OCI-LY7 (cell line): ENCODE data around the gene ROR2. TPM values are rescaled to one million over a fixed set of nuclear protein-coding genes. Genes with fewer than 3 reads are reported as not detected.

Source experiments
- BruUV-seq: library from RNA; stranded (reverse); fragments of 400-500 nt; replicated peaks from 2 replicates; lab custom pipeline; 2021; lab: Mats Ljungman, UMichigan
- CTCF ChIA-PET: fragments of 300-600 bp; sonication (Branson Sonifier 250); formaldehyde crosslinking; loops from one replicate; lab custom pipeline; 2022; ENCODE audit warnings: antibody characterized with exemption; ENCODE audit not compliant: unreplicated experiment; lab: Charles Lee
- POLR2A ChIA-PET: fragments of 300-600 bp; sonication (Branson Sonifier 250); formaldehyde crosslinking; loops from one replicate; lab custom pipeline; 2022; ENCODE audit warnings: antibody characterized with exemption; lab: Charles Lee
- DNase-seq: peaks from one replicate; pipeline ENCODE4 v3.0.0-alpha.2; 2015; ENCODE audit warnings: low spot score
- H2AFZ ChIP-seq: fragments of 200-600 bp; sonication (generic), shearing (Covaris generic); 2 replicates; pipeline ENCODE4 v1.6.1; 2014; ENCODE audit warnings: mild to moderate bottlenecking, antibody characterized with exemption, low read length, moderate library complexity
- H3K27ac ChIP-seq: fragments of 200-600 bp; sonication (generic); 2 replicates; pipeline ENCODE4 v1.5.1; 2014; ENCODE audit warnings: mixed run types, low read depth, mild to moderate bottlenecking, moderate library complexity, low read length, inconsistent platforms; ENCODE audit not compliant: poor library complexity, severe bottlenecking
- H3K36me3 ChIP-seq: fragments of 200-600 bp; sonication (generic); 2 replicates; pipeline ENCODE4 v1.6.1; 2014; ENCODE audit warnings: mild to moderate bottlenecking, antibody characterized with exemption, low read length, moderate library complexity, mixed read lengths; ENCODE audit not compliant: insufficient read depth
- H3K4me1 ChIP-seq: fragments of 200-600 bp; sonication (generic); 2 replicates; pipeline ENCODE4 v1.5.1; 2014; ENCODE audit warnings: mild to moderate bottlenecking, low read length; ENCODE audit not compliant: insufficient read depth, poor library complexity, severe bottlenecking
- H3K4me2 ChIP-seq: fragments of 200-600 bp; sonication (generic); 2 replicates; pipeline ENCODE4 v1.6.1; 2014; ENCODE audit warnings: mild to moderate bottlenecking, low read length
- H3K4me3 ChIP-seq: fragments of 200-600 bp; sonication (generic); 2 replicates; pipeline ENCODE4 v1.5.1; 2014; ENCODE audit warnings: mild to moderate bottlenecking, low read depth, low read length; ENCODE audit not compliant: poor library complexity, severe bottlenecking
- H3K79me2 ChIP-seq: fragments of 200-600 bp; sonication (generic); 2 replicates; pipeline ENCODE4 v1.6.1; 2016; ENCODE audit warnings: low read depth, mild to moderate bottlenecking, low read length, moderate library complexity, mixed read lengths; ENCODE audit not compliant: insufficient read depth
- H3K9me2 ChIP-seq: fragments of 200-600 bp; sonication (generic); 2 replicates; pipeline ENCODE4 v1.6.1; 2016; ENCODE audit warnings: mild to moderate bottlenecking, low read length, mixed read lengths; ENCODE audit not compliant: insufficient read depth
- H3K9me3 ChIP-seq: fragments of 200-600 bp; sonication (generic); 2 replicates; pipeline ENCODE4 v1.6.1; 2014; ENCODE audit warnings: mild to moderate bottlenecking, mixed run types, low read length, mixed read lengths
- H4K20me1 ChIP-seq: fragments of 200-600 bp; sonication (generic); 2 replicates; pipeline ENCODE4 v1.6.1; 2014; ENCODE audit warnings: mild to moderate bottlenecking, antibody characterized with exemption, low read length, moderate library complexity, mixed read lengths; ENCODE audit not compliant: insufficient read depth
- EZH2phosphoT487 ChIP-seq: fragments of 200-600 bp; sonication (generic); IDR thresholded peaks from 2 replicates; pipeline ENCODE4 v1.6.1; 2018; ENCODE audit warnings: low read depth, borderline replicate concordance, mild to moderate bottlenecking, mixed run types, antibody characterized with exemption, low read length, moderate library complexity, mixed read lengths
- intact Hi-C: fragments of 100-400 bp; cut with micrococcal nuclease; formaldehyde crosslinking; loops from one replicate; pipeline ENCODE4 v1.10.0; 2022; ENCODE audit not compliant: unreplicated experiment
- total RNA-seq, 2 experiments: library from RNA; depleted of rRNA in 1 of 2; stranded (reverse); fragments of >200 nt in 1 of 2; shearing (Covaris generic) in 1 of 2; gene quantifications; 2 replicates each; pipeline ENCODE4 v1.2.3, GENCODE V29; 2014 to 2022
- TF ChIP-seq, protein P1 (sequence below): fragments of 200-600 bp; sonication (generic); conservative IDR thresholded peaks from 2 replicates; pipeline ENCODE4 v1.5.1; 2014; ENCODE audit warnings: mild to moderate bottlenecking, antibody characterized with exemption, low read length, moderate library complexity, mixed read lengths

The ROR2 gene
- total RNA-seq, 2 experiments from 2014 or later: 0.10 to 0.19 TPM

DNA sequence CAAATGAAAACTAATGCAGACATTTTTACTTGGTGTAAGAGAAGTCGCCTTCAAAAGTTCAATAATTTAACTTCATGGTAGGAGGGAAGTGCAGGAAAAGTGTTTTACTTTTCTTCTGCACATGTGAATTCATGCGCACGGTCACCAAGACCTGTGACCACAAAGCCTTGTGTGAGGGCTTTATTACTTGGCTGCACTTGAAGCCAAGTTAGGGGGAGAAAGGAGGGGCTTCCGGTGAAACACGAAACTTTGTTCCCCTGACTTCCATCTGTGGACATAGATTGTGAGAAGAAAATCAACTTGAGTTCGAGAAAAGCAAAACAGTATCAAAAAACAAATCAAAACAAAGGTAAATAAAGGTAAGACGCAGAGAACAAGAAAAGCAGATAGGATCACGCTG lies 239.9 kb downstream of the ROR2 start:
- ChIA-PET CTCF (no interaction called here), POLR2A (no interaction called here)
- H3K9me3 ChIP-seq: peaks cover 10% of the 10 kb centered on the region
- H4K20me1 ChIP-seq: no peaks in the 10 kb centered on the region
- H3K4me1 ChIP-seq: peaks cover 23% of the 10 kb centered on the region
- no peaks in the 10 kb centered on the region for H3K9me2 ChIP-seq
- intact Hi-C loops: no loop called here
- BruUV-seq: no TSS peak
- no peaks in the 10 kb centered on the region for H3K79me2 ChIP-seq
- no peak for DNase-seq
- no peak overlapping the region for H3K4me3 ChIP-seq
- H3K36me3 ChIP-seq: no peaks in the 10 kb centered on the region
- H3K27ac ChIP-seq: no peak overlapping the region
- H2AFZ ChIP-seq: peak overlapping the region; percentile 0; the same call in 1 of the 2 replicates
- TF ChIP-seq EZH2phosphoT487: no peak
- TF ChIP-seq, protein P1, sequence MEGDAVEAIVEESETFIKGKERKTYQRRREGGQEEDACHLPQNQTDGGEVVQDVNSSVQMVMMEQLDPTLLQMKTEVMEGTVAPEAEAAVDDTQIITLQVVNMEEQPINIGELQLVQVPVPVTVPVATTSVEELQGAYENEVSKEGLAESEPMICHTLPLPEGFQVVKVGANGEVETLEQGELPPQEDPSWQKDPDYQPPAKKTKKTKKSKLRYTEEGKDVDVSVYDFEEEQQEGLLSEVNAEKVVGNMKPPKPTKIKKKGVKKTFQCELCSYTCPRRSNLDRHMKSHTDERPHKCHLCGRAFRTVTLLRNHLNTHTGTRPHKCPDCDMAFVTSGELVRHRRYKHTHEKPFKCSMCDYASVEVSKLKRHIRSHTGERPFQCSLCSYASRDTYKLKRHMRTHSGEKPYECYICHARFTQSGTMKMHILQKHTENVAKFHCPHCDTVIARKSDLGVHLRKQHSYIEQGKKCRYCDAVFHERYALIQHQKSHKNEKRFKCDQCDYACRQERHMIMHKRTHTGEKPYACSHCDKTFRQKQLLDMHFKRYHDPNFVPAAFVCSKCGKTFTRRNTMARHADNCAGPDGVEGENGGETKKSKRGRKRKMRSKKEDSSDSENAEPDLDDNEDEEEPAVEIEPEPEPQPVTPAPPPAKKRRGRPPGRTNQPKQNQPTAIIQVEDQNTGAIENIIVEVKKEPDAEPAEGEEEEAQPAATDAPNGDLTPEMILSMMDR: no peak
- no peak overlapping the region for H3K4me2 ChIP-seq

DNA sequence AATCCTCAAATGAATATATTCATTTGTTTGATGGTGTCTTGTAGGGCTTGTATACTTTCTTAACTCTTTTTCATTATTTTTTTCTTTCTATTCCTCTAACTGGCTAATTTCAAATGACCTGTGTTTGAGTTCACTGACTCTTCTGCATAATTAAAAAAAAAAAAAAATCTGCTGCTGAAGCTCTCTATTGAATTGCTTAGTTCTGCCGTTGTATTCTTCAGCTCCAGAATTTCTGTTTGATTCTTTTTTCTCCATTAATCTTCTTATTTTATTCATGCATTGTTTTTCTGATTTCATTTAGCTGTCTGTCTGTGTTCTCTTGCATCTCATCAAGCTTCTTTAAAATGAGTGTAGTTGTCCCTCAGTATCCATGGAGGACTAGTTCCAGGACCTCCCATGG lies 244.6 kb downstream of the ROR2 start:
- H3K4me2 ChIP-seq: no peak overlapping the region
- no TSS peak for BruUV-seq
- no peak for TF ChIP-seq EZH2phosphoT487

DNA sequence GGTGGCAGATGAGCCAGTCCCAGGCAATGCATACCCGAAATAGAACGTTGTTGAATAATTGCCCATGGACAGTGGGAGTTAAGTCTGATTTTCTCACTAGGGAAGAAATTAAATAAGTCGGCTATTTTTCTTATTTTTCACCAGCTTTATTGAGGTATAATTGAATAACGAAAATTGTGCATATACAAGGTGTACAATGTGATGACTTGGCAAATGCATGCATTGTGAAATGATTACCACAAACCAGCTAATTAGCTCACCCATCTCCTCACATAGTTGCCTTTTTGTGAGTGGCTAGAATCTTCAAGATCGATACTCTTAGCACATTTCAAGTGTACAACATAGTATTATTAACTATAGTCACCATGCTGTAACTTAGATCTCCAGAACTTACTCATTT lies 249.6 kb downstream of the ROR2 start:
- Histone ChIP-seq H3K9me2 (no peaks in the 10 kb centered on the region), H3K4me2 (no peak overlapping the region), H3K4me1 (no peaks in the 10 kb centered on the region), H4K20me1 (no peaks in the 10 kb centered on the region), H3K9me3 (peaks cover 13% of the 10 kb centered on the region), H3K79me2 (no peaks in the 10 kb centered on the region), H2AFZ (no peak overlapping the region), H3K4me3 (no peak overlapping the region), H3K27ac (no peak overlapping the region), H3K36me3 (no peaks in the 10 kb centered on the region)
- POLR2A ChIA-PET: interaction anchor here (1.1 kb wide), 1 partner anchor 14 kb away, joined by 3 read pairs; no protein-coding TSS in a partner anchor
- CTCF ChIA-PET: interaction anchor here (0.6 kb wide), 1 partner anchor 320 kb away, joined by 3 read pairs; no protein-coding TSS in a partner anchor
- intact Hi-C loops: no loop called here
- TF ChIP-seq, protein P1: no peak
- TF ChIP-seq EZH2phosphoT487: no peak
- BruUV-seq: no TSS peak
- DNase-seq: no peak

More for the DNA sequence above, 244.6 kb downstream of the ROR2 start:
- peaks cover 19% of the 10 kb centered on the region for H3K9me3 ChIP-seq
- H4K20me1 ChIP-seq: no peaks in the 10 kb centered on the region
- H3K79me2 ChIP-seq: no peaks in the 10 kb centered on the region
- no peak overlapping the region for H2AFZ ChIP-seq
- no peak for DNase-seq
- intact Hi-C loops: no loop called here
- H3K9me2 ChIP-seq: no peaks in the 10 kb centered on the region
- no peaks in the 10 kb centered on the region for H3K36me3 ChIP-seq
- no peak overlapping the region for H3K27ac ChIP-seq
- CTCF ChIA-PET: no interaction called here
- no peak overlapping the region for H3K4me3 ChIP-seq
- H3K4me1 ChIP-seq: no peaks in the 10 kb centered on the region
- POLR2A ChIA-PET: interaction anchor here (0.7 kb wide), 1 partner anchor 729 kb away, joined by 5 read pairs; no protein-coding TSS in a partner anchor
